GM19455 (cell line): ENCODE measurements around the gene CDH20.

Experiments used
- ATAC-seq: cut with Tn5 transposase; IDR thresholded peaks from one replicate; pipeline ENCODE4 v1.9.1; 2021; ENCODE audit not compliant: unreplicated experiment

CDH20 gene

DNA sequence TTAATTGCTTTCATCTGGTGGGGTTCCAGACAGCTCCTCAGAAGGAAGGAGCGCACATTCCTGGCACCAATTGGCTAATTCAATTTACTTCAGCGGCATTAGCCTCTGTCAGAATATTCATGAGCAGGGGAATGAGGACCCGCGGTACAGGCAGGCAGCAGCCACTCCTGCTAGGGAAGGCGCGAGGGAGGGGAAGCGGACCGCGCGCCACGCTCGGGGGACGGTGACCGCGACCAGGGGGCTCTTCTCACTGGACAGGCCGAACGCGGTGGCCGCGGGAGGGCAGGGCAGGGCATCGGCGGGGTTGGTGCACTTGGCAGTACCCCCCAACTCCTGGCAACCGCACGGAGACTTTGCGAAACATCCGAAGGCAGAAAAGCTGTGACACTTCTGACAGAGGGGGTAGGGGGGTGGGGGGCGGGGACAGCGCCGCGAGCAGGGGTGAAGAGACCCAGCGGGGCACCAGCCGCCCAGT, at the start of gene CDH20:
Gene CDH20, plus strand, starts transcription at position 160 of the 475 bp plus-strand sequence.
- ATAC-seq: no peak

DNA sequence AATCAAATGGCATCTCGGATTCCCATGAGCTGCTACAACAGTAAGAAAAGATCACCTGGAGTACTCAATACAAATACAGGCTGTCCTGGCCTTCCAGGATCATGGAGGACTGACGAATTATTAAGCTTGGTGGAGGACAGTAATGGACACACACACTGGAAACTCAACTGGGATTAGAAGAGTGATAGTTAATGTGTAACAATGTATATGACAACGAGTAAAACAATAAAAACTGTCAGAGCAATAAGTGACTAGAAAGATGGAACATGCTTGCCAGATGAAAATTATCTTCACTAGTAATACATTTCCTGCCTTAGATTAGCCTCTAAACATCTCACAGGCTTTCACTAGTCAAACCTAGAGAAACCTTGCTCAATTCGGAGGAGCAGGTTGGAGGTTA, 49.2 kb upstream of the CDH20 start:
- ATAC-seq: no peak

DNA sequence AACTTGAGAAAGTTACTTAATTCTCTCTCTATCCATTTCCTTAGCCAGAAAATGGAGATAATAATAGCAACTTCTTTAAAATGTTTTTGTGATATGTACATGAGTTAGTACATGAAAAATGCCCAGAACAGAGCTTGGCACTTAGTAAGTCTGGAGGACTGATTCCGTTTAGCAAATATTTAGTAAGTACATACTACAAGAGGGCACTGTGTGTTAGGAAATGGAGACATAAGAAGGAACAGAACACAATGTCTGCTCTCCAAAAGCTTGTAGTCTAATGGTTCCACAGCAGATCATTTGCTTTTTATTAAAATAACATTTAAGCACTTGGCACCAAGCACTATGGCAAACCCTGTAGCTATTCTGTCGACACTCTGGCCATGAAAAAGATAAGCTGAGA, 47.5 kb upstream of the CDH20 start:
- ATAC-seq: no peak

DNA sequence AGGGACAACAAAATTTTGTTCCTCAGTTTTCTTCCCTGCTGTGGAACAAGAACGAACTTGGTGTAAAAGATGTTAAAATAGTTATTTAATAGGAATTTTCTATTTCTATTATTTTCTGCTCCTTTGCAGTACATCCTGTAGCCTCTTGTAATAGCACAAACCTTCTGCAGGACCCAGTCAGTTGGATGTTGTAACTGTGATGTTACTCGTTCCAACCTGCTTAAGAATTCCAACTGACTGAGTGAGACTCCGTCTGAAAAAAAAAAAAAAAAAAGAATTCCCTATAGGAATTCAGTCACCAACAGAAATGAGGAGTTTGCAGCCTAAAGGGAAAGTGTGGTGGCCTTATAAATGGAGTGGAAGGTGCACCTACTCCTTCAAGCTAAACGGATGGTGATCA, 46.4 kb upstream of the CDH20 start:
- no peak for ATAC-seq

DNA sequence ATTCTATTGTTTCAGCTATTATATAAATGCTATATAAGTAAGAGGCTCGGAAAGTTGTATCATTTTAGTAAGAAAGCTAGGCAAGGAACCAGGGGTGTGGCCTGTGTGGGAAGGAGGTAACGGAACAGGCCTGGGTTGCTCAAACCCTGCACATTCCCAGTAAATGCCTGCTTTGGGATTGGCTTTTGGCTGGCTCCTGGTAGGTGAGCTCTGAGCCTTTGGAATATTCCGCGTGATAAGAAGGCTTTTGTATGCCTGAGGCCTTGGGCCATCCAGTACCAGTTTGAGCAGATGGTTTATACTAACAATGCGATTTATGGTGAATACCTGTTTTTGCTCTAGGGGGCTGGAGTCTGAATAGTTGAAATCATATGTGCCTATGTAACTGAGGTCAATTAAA, 42.6 kb upstream of the CDH20 start:
- no peak for ATAC-seq

DNA sequence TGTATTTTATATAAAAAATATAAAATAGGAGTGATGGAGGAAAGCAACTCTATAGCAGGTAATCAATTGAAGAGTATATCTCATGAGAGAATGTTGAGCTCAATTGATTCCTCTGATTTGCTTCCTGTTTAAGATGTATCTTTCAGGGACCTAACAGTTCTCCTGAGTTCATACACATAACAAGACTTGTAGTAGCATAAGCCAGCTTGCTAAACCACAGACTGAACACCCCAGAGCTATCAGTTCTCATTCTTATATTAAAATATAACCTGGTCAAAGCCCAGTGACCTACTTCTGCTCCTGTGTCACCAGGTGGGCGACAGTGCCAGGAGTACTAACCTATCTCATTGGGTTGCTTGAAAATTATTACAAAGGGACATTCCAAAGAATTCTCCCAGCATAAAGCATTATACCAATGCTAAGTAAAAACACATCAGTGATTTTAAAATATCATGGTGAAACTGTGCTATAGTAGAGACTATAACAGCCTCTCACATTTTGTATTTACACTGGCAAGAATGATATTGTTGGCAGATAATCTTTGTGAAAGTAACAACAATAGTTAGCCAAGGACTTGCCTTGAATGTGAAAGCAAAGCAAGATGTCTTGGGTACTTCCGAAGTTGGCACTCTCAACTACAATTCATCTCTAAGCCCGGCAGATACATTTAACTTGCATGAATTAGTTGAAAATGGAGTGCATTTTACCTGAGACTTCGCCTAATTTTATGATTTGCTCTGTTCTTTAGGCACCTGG, 40.8 kb upstream of the CDH20 start:
- no peak for ATAC-seq

DNA sequence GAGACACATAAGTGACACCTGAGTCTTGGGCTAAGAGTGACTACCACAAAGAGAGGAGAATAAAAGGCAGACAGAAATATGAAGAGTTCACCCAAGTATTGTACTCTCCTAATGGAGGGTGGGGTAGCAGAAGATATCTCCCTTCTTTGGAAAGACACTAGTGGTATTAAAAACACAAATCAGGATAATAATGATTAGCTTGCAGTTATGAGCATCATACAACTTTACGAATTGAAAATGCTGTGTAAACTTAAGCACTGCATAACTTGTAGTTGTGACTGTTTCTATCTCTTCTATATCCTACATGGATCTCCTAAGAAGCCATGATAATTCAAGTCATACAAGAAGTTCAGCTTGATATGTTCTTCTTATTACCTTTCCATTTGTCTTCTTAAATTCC, 38.1 kb upstream of the CDH20 start:
- no peak for ATAC-seq

DNA sequence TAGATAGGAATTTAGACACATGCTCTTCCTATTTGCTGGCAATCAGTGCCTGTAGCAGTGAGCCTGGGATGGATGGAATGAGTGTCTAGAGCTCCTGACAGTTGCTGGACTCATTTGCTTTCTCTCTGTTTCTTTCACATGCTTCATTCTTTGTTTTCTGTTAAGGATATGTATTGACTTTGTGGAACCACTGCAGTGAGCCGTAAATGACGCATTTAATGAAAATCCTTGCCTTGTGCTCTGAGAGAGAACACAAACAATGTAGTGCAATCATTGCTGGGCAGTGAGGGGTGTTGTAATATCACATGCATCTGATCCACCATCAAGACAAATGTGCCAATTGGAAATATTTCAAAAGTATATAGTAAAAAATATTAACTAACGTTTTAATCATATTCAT, 25.2 kb upstream of the CDH20 start:
- no peak for ATAC-seq

DNA sequence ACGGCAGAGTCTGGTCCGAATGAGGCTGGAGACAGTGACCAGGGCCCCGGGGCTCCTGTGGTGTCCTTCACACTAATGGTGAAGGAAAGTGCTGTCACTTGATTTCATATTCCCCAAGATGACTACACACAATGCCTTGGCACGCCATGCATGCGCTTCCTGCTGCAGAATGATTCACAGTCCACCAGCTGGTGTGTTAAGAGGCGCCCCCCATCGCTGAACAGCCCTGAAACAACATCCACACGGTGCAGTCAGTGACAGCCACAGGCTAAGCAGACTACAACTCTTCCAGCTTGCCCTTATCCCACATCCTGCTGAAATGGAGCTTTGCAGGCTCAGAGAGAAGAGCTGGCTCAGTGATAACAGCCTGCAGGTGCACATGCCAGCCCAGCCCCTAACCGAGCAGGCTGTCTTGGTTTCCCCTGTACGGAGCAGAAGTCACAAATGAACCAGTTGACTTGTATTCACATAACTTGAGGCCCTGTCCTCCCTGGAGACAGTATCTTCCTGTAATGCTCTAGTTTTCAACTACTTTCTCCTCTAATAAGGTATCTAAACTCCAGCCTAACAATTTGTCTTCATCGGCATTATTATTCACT, 24.3 kb upstream of the CDH20 start:
- ATAC-seq: no peak

DNA sequence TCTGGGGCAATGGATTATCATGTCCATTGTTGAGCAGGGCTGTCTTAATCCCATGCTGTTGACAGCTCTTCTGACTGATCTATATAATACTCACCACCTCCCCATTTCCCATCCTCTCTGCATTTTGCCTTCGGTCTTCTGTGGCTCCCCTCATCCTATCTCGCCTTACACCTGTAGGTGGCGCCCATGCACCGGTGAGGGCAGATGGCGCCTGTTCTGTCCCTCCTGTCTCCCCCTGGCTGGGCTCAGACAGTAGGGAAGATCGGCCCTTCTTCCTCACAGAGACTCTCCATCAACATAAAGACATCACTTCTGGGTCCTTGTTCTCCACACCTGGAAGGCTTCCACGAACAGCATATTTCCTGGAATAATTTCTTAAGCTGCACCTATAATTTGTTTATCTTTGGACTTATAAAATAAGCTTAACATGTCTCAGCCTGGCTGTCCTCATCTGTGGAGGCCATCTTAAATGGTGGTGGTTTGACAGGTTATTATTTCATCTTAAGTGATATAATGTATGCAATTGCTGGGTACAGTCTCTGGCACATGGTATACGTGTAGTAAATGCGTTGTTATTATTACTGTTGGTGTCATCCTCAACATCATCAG, 10.9 kb upstream of the CDH20 start:
- ATAC-seq: peak; percentile 97

DNA sequence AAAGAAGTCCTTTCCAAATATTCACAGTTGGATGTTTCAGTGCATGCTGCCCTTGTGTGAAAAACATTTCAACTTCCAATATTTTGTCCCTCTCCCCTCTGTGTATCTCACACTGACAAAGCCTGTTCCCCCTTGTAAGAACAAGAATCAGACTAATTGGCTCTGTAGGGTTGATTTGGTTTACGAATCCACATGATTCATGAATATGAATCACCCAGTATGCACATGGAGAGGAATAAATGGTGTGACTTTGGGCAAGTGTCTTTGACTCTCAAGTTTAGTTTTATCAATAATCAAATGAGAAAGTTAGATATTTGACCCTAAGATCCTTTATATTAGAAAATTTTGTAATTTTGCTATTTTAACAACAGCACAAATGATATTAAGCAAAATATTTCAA, 9.3 kb upstream of the CDH20 start:
- no peak for ATAC-seq

DNA sequence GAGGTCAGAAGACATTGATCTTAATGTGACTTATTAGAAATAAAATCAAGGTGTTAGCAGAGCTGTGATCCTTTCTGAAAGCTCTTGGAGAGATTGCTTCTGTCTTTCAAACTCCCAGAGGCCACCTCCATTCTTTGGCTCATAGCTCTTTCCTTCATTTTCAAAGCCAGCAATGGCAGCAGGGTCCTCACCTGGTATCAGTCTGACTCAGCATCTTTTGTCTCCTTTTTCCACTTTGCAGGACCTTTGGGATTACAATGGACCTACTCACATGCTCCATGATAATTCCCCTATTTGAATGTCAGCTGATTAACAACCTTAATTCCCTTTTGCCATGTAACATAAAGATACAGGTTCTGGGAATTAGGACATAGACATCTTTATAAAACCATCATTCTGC, 6.8 kb upstream of the CDH20 start:
- ATAC-seq: no peak

DNA sequence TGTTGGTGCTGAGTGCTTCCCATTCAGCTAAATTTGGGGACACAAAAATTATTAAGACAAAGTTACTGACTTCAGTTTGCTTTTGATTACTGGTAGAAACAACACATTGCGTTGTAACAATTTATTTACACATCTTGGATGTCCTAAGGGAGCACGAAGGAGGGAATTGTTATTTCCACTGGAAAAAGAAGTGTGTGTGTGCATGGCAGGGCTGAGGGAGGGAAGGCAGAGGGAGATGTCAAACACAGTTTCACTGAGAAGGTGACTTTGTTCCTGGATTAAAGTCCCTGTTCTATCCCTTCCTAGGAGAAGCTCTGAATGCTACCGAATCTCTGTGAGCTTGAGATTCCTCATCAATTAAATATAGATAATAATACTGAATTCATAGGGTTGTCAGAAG, 3.8 kb upstream of the CDH20 start:
- no peak for ATAC-seq

DNA sequence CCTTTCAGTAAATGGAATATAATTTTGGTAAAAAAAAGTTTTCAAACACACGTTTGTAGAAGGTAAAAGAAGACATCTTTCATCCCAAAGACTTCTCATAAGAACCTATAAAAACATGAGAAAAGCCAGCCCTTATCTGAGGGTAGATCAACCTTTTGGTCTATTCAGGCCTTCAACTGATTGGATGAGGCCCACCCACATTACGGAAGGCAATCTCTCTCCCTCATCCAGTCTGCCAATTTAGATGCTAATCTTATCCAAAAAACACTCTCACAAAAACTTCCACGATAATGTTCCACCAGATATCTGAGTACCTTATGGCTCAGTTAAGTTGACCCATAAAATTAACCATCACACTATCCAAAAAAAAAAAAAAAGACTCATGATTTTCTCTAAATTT, 2.2 kb upstream of the CDH20 start:
- ATAC-seq: no peak

DNA sequence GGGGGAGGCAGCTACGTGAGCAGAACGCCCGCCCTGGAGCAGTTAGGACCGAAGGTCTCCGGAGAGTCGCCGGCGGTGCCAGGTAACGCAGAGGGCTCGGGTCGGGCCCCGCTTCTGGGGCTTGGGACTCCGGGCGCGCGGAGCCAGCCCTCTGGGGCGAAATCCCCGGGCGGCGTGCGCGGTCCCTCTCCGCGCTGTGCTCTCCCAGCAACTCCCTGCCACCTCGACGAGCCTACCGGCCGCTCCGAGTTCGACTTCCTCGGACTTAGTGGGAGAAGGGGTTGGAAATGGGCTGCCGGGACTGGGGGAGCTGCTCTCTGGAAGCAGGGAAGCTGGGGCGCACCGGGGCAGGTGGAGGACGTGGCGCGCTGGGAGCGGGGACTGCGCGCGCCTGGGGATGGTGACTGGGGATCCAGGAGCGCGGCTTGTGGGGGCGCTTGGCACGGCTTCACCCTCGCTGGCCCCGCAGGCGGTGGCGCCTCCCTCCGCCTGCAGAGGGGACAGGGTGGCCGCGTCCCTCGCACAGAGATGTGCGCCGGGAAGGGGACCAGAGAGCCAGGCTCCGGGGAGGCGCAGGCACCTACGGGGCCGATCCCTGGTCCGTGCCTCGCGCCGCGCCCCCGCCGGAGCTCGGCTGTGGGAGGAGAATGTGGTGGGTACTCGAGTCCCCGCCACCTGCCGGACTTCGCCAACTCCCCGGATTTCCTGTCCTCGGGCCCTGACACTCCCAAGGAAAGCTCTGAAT, 688 bp downstream of the CDH20 start:
- ATAC-seq: no peak

DNA sequence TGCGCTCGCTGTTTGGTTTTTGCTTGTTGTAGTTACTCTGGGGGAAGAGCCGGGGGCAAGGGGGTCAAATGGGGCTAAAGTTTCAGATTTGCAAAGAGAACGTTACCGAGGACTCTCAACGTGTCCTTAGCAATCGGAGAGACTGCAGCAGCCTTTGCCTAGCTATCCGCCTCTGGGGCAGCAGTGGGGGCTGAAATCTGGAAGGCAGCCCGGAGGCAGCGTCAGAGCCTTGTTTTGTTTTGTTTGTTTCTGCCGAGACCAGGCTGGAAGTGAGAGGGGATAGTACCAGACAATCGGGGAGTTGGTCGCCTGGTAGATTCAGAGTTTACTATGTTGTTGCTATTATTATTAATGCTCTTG, 1.2 kb downstream of the CDH20 start:
- no peak for ATAC-seq

DNA sequence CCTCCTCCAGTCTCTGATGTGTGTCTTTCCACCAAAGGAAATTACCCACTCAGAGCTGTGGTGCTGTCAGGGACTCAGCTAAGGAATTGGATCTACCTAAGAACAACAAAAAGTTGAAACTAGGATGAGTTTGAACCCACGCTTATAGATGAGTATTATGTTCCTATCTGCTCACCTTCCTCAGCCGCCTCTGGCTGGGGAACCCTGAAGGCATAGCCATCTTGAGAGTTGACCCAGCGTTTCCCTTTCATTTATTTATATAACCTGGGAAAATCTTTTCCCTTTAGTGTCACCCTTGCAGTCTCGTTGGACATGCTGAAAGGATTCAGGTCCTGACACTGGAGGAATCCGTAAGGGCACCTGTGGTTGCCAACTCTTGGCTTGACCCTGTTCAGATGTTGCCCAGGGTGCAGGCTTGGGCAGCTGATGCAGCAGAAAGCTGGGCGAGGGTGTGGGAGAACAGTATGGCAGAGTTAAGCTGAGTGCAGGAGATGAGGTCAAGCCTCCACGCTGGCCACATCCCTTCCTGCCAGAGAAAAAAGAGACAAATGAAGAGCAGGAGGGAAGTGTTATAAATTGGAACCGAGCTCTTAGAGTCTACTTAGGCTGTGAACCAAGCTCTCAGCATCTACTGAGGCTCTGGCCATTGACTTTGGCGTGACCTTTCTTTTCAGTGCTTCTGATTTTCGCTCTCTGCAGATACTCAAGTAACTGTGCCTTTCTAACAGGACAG, 1.9 kb downstream of the CDH20 start:
- ATAC-seq: no peak

DNA sequence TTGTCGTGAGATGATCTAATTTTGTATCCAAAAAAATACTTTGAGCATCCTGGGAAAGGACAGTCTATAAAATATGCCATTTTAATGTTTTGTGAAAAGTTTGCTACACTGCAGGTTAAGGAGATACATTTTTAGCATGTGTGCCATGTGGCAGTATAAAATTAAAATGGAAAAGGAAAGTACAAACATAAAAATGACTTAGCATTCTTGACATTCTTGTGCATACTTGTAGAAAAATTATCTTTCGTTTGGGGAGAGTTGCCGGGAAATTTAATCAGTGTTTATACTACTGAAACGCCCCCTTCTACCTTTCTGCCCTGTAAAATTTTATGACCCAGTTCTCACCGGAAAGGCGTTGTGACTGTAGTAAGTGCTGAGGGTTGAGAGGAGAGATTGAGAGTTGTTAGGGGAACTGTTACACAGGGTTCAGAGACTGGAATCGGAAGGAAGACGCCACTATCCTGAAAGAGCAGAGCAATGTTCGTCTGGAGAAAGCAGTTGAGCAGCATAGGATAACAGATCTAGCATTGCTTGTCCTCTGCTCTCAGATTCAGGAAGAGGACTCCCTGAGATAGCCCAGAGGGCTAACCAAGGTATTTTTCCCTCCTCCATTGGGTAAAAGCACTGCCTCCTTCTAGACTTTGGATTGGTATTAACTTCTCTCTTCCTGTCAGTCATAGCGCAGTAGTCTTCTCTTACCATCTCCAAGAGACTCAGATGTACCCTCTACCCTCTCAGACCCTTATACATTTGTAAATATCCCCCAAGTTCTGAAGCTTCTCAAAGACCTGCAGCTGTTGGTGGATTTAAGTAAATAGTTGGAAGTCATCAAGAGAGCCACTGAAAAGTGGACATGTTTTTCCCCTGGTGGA, 2.7 kb downstream of the CDH20 start:
- no peak for ATAC-seq

DNA sequence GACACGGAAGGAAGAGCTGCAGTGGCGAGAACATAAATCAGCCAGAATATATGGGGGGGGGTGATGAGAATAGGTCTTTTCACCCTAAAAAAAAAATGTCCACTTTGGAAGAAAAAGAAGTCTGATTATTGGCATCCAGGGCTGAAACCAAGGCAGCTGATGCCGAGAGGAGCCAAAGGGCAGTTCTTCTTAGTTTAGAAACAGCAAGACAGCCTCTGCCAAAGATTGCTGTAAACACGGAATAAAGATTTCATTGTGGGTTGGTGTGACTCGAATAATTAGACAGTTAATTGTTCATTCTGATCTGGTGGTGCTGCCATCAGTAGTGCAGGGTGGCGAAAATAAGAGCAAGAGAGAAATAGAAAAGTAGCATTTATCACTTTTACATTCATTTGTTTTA, 3.5 kb downstream of the CDH20 start:
- ATAC-seq: no peak

DNA sequence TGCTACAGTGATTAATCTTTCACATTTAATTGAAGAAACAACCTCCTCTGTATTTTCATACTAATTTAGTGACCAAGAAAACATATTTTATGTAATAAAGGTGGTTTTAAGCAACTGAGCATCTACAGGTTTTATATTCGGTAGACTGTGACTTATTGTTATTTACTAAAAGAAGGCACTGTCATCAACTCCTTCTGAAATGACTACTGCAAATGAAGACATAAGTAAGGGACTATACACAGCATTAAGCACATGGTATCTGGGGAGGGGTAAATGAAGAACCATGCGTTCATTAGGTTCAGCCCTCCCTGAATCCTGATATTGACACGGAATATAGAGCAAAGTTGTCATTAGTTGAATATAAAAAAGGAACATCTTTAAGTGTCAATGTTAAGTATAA, 4.3 kb downstream of the CDH20 start:
- no peak for ATAC-seq
